SU-DHL-6 (cell line): ENCODE results near the gene SNX12.
A peak's percentile ranks its signal among the peaks of the same experiment; 100 is the strongest.
"Not testable (repeated sequence)": the region's sequence is repeated elsewhere in the genome, so short reads cannot be mapped to it uniquely, and the experiment has no call there.

ENCODE experiments used
- H2AFZ ChIP-seq: fragments of 200-600 bp; sonication (generic); 2 replicates; pipeline ENCODE4 v1.6.1; 2014; ENCODE audit warnings: low read depth, mild to moderate bottlenecking, moderate library complexity, mixed read lengths, antibody characterized with exemption, low read length; ENCODE audit not compliant: severe bottlenecking
- H3F3A ChIP-seq: fragments of 200-600 bp; shearing (Covaris generic); 2 replicates; pipeline ENCODE4 v1.6.0; 2016; ENCODE audit warnings: antibody characterized with exemption, mild to moderate bottlenecking; ENCODE audit not compliant: insufficient read depth
- H3K27ac ChIP-seq: fragments of 200-600 bp; sonication (generic); 2 replicates; pipeline ENCODE4 v1.5.1; 2016; ENCODE audit warnings: low read depth, mild to moderate bottlenecking, low read length, moderate library complexity, mixed read lengths
- H3K27me3 ChIP-seq: fragments of 200-600 bp; sonication (generic), shearing (Covaris generic); 2 replicates; pipeline ENCODE4 v1.6.0; 2014; ENCODE audit warnings: mild to moderate bottlenecking, low read length
- H3K36me3 ChIP-seq: fragments of 200-600 bp; sonication (generic); 2 replicates; pipeline ENCODE4 v1.6.1; 2014; ENCODE audit warnings: mild to moderate bottlenecking, low read length, mixed read lengths
- H3K4me2 ChIP-seq: fragments of 300-600, 200-600 bp; shearing (Covaris generic), sonication (generic); 2 replicates; pipeline ENCODE4 v1.6.0; 2014; ENCODE audit warnings: low read length, low read depth, mild to moderate bottlenecking; ENCODE audit not compliant: poor library complexity, severe bottlenecking
- H3K4me3 ChIP-seq: fragments of 200-600 bp; sonication (generic); 2 replicates; pipeline ENCODE4 v1.5.1; 2014; ENCODE audit warnings: antibody characterized with exemption, low read length, mild to moderate bottlenecking, mixed read lengths; ENCODE audit not compliant: insufficient read depth, poor library complexity, severe bottlenecking
- H3K79me2 ChIP-seq: fragments of 200-600 bp; sonication (generic); 2 replicates; pipeline ENCODE4 v1.6.1; 2014; ENCODE audit warnings: mild to moderate bottlenecking, low read length, moderate library complexity; ENCODE audit not compliant: insufficient read depth
- H3K9ac ChIP-seq: fragments of 200-600 bp; sonication (generic); 2 replicates; pipeline ENCODE4 v1.7.0; 2014; ENCODE audit warnings: mild to moderate bottlenecking, low read length
- H3K9me2 ChIP-seq: fragments of 200-600 bp; sonication (generic); replicated peaks from 2 replicates; pipeline ENCODE4 v1.6.1; 2014; ENCODE audit warnings: low read length; ENCODE audit not compliant: insufficient read depth
- H3K9me3 ChIP-seq: fragments of 200-600 bp; sonication (generic); 2 replicates; pipeline ENCODE4 v1.6.1; 2014; ENCODE audit warnings: low read length, mixed read lengths; ENCODE audit not compliant: insufficient read depth
- H4K20me1 ChIP-seq: fragments of 200-600 bp; sonication (generic); 2 replicates; pipeline ENCODE4 v1.6.1; 2014; ENCODE audit warnings: low read depth, mild to moderate bottlenecking, antibody characterized with exemption, low read length, moderate library complexity, mixed read lengths
- EZH2phosphoT487 ChIP-seq: fragments of 200-600 bp; sonication (generic), shearing (Covaris generic); conservative IDR thresholded peaks from 2 replicates; pipeline ENCODE4 v1.6.1; 2018; ENCODE audit warnings: mild to moderate bottlenecking, antibody characterized with exemption, low read length, moderate library complexity, mixed read lengths
- TF ChIP-seq, protein P1 (sequence below): fragments of 200-600 bp; sonication (generic); IDR thresholded peaks from one replicate; pipeline ENCODE4 v1.5.1; 2017; ENCODE audit warnings: antibody characterized with exemption, mild to moderate bottlenecking, low read length, moderate library complexity; ENCODE audit not compliant: insufficient read depth, poor library complexity, severe bottlenecking

Gene SNX12

GRCh38 chrX:71052721-71053120 lies 15.4 kb downstream of the SNX12 start:
- Histone ChIP-seq H4K20me1 (no peaks in the 10 kb centered on the region), H3K79me2 (0 out of 2 replicates have a peak, but pooled peaks cover 4% of the 10 kb centered on the region)

DNA sequence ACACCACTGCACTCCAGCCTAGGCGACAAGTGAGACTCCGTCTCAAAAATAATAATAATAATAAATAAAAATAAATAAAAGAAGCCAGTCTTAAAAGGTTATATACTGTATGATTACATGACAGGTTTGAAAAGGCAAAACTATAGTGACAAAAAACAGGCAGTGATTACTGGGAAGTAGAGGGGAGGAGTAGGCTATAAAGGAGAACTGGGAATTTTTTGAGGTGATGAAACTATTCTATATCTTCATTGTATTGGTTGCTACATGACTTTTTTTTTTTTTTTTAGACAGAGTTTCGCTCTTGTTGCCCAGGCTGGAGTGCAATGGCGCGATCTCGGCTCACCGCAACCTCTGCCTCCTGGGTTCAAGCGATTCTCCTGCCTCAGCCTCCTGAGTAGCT lies 20.2 kb downstream of the SNX12 start:
- not testable (repeated sequence) for H3K9me3 ChIP-seq, H3K9ac ChIP-seq, H3K79me2 ChIP-seq, H3K27ac ChIP-seq, H3K36me3 ChIP-seq, H3K4me2 ChIP-seq, H2AFZ ChIP-seq, H3F3A ChIP-seq, H3K9me2 ChIP-seq, H3K4me3 ChIP-seq, H4K20me1 ChIP-seq, H3K27me3 ChIP-seq

More at GRCh38 chrX:71052721-71053120, 15.4 kb downstream of the SNX12 start:
- peak overlapping the region; percentile 58 for H3K27ac ChIP-seq
- H3F3A ChIP-seq = peaks cover 26% of the 10 kb centered on the region; the same call in 1 of the 2 replicates
- no peaks in the 10 kb centered on the region for H3K36me3 ChIP-seq
- H3K4me3 ChIP-seq = peak overlapping the region; percentile 65
- TF ChIP-seq EZH2phosphoT487 = no peak
- TF ChIP-seq, protein P1, sequence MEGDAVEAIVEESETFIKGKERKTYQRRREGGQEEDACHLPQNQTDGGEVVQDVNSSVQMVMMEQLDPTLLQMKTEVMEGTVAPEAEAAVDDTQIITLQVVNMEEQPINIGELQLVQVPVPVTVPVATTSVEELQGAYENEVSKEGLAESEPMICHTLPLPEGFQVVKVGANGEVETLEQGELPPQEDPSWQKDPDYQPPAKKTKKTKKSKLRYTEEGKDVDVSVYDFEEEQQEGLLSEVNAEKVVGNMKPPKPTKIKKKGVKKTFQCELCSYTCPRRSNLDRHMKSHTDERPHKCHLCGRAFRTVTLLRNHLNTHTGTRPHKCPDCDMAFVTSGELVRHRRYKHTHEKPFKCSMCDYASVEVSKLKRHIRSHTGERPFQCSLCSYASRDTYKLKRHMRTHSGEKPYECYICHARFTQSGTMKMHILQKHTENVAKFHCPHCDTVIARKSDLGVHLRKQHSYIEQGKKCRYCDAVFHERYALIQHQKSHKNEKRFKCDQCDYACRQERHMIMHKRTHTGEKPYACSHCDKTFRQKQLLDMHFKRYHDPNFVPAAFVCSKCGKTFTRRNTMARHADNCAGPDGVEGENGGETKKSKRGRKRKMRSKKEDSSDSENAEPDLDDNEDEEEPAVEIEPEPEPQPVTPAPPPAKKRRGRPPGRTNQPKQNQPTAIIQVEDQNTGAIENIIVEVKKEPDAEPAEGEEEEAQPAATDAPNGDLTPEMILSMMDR = no peak
- no peaks in the 10 kb centered on the region for H3K9me2 ChIP-seq
- no peaks in the 10 kb centered on the region for H3K9me3 ChIP-seq
- peak overlapping the region; percentile 78 for H3K4me2 ChIP-seq
- H3K27me3 ChIP-seq = no peaks in the 10 kb centered on the region
- peak overlapping the region; percentile 80 for H2AFZ ChIP-seq
- peak overlapping the region; percentile 75 for H3K9ac ChIP-seq

DNA sequence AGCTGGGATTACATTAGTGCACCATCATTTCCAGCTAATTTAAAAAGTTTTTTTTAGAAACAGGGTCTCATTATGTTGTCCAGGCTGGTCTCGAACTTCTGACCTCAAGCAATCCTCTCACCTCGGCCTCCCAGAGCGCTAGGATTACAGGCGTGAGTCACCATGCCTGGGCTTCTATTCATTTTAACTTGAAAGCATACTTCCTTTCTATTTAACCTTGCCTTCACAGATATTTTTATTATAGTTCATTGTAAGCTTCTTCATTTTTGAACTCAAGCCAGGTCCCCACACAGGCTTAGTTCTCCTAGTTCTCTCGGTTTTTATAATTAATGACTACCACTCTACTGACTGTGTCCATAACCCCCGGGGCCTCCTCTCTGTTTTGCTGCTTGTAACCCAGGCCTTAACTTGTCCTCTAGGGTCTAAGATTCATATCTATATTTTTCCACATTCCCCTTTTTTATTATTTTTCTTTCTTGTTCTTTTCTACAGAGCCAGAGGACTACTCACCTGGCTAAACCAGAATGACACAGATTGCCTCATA lies 50.7 kb downstream of the SNX12 start:
- no peak for TF ChIP-seq EZH2phosphoT487
- TF ChIP-seq, protein P1 = no peak
- Histone ChIP-seq H2AFZ (no peak overlapping the region), H3K4me2 (no peak overlapping the region), H3K9me2 (no peaks in the 10 kb centered on the region), H4K20me1 (no peaks in the 10 kb centered on the region), H3K36me3 (no peaks in the 10 kb centered on the region), H3K27me3 (no peaks in the 10 kb centered on the region), H3K9me3 (no peaks in the 10 kb centered on the region), H3K9ac (no peak overlapping the region), H3K4me3 (no peak overlapping the region), H3F3A (no peaks in the 10 kb centered on the region), H3K27ac (no peak overlapping the region), H3K79me2 (no peaks in the 10 kb centered on the region)
